Common myeloid progenitor, CD34-positive (primary cell): Measurements from ENCODE around the gene LRP1B.

Source experiments
- CTCF ChIA-PET: fragments of 350-600 bp; sonication (Branson Sonifier 250); formaldehyde crosslinking; loops from one replicate; lab custom pipeline; 2021; ENCODE audit warnings: antibody characterized with exemption; lab: Charles Lee
- POLR2A ChIA-PET: fragments of 350-600 bp; sonication (Branson Sonifier 250); formaldehyde crosslinking; loops from one replicate; lab custom pipeline; 2021; ENCODE audit warnings: antibody characterized with exemption; lab: Charles Lee
- DNase-seq, 3 donors: peaks; one replicate each; pipeline versions ENCODE4 v3.0.0 to v3.0.0-alpha.2; 2013
- H3K27ac ChIP-seq, 2 experiments: 1 replicate in 1 of 2; 2 replicates in 1 of 2; pipeline ENCODE4 v1.7.0; 2013; ENCODE audit warnings: inconsistent platforms in 2 of 2, low read length in 2 of 2, mild to moderate bottlenecking in 2 of 2, low read depth in 1 of 2, moderate library complexity in 1 of 2; ENCODE audit not compliant: severe bottlenecking in 2 of 2, insufficient read depth in 1 of 2, poor library complexity in 1 of 2
- H3K27me3 ChIP-seq, 5 experiments: replicated peaks in 2 of 5; 1 replicate in 3 of 5; 2 replicates in 2 of 5; pipeline versions ENCODE4 v1.6.1 to v1.7.0; 2013; ENCODE audit warnings: low read length in 4 of 5, mild to moderate bottlenecking in 2 of 5, moderate library complexity in 2 of 5, inconsistent platforms in 1 of 5; ENCODE audit not compliant: insufficient read depth in 5 of 5, control insufficient read depth in 4 of 5
- H3K36me3 ChIP-seq, 4 experiments: 1 replicate in 2 of 4; 2 replicates in 2 of 4; pipeline versions ENCODE4 v1.6.1 to v1.7.0; 2013; ENCODE audit warnings: low read length in 3 of 4, control low read depth in 1 of 4, mild to moderate bottlenecking in 1 of 4; ENCODE audit not compliant: control insufficient read depth in 4 of 4, insufficient read depth in 4 of 4
- H3K4me1 ChIP-seq, 4 experiments: 1 replicate in 3 of 4; 2 replicates in 1 of 4; pipeline versions ENCODE4 v1.6.1 to v1.7.1; 2013; ENCODE audit warnings: low read length in 3 of 4, mild to moderate bottlenecking in 3 of 4, control low read depth in 1 of 4, inconsistent platforms in 1 of 4, moderate library complexity in 1 of 4; ENCODE audit not compliant: control insufficient read depth in 4 of 4, insufficient read depth in 4 of 4; ENCODE audit errors: control extremely low read depth in 1 of 4
- H3K4me3 ChIP-seq, 7 experiments: 1 replicate in 4 of 7; 2 replicates in 3 of 7; pipeline versions ENCODE4 v1.5.1 to v1.7.0; 2013; ENCODE audit warnings: mild to moderate bottlenecking in 7 of 7, low read length in 6 of 7, moderate library complexity in 6 of 7, inconsistent platforms in 2 of 7, low read depth in 2 of 7, control low read depth in 1 of 7; ENCODE audit not compliant: insufficient read depth in 4 of 7, control insufficient read depth in 1 of 7; ENCODE audit errors: extremely low read depth in 1 of 7
- H3K9me3 ChIP-seq, 5 experiments: 1 replicate in 4 of 5; 2 replicates in 1 of 5; pipeline versions ENCODE4 v1.6.1 to v1.7.1; 2013; ENCODE audit warnings: low read length in 4 of 5, mild to moderate bottlenecking in 2 of 5, inconsistent platforms in 1 of 5, low read depth in 1 of 5, moderate library complexity in 1 of 5; ENCODE audit not compliant: control insufficient read depth in 4 of 5, insufficient read depth in 2 of 5; ENCODE audit errors: control extremely low read depth in 1 of 5
- WGBS: methylation state at CpG from one replicate; pipeline ENCODE4 v1.1.5; 2013; ENCODE audit not compliant: insufficient coverage; 5-methylcytosine and 5-hydroxymethylcytosine counted together

Gene LRP1B

GRCh38 chr2:142112757-142113221 is 18.0 kb downstream of the LRP1B start:
- Histone ChIP-seq H3K27me3 (peaks cover 0 to 3% (median 0%) of the 10 kb centered on the region in 5 experiments), H3K36me3 (no peaks in the 10 kb centered on the region), H3K9me3 (no peaks in the 10 kb centered on the region), H3K4me3 (no peak overlapping the region), H3K4me1 (no peaks in the 10 kb centered on the region), H3K27ac (no peak overlapping the region)
- CTCF ChIA-PET, result no interaction called here
- DNase-seq, result no peak
- POLR2A ChIA-PET, result no interaction called here

GRCh38 chr2:142104134-142104758 is 26.6 kb downstream of the LRP1B start:
- H3K4me1 ChIP-seq, result no peaks in the 10 kb centered on the region
- no peak overlapping the region for H3K4me3 ChIP-seq
- no peak overlapping the region for H3K27ac ChIP-seq
- 100% methylated on average over 1 of the region's 2 CpGs for WGBS
- no peaks in the 10 kb centered on the region for H3K9me3 ChIP-seq
- CTCF ChIA-PET, result no interaction called here
- POLR2A ChIA-PET, result no interaction called here
- DNase-seq, result no peak
- H3K36me3 ChIP-seq, result no peaks in the 10 kb centered on the region
- H3K27me3 ChIP-seq, result peaks cover 0 to 2% (median 0%) of the 10 kb centered on the region in 5 experiments

GRCh38 chr2:142100970-142101369 is 29.8 kb downstream of the LRP1B start:
- H3K4me1 ChIP-seq, result no peaks in the 10 kb centered on the region
- no peak overlapping the region for H3K27ac ChIP-seq
- no peak overlapping the region for H3K4me3 ChIP-seq
- no peak for DNase-seq
- WGBS, result no CpG with 5 or more reads among the region's 1 CpG
- H3K9me3 ChIP-seq, result no peaks in the 10 kb centered on the region
- no peaks in the 10 kb centered on the region for H3K36me3 ChIP-seq
- ChIA-PET POLR2A (no interaction called here), CTCF (no interaction called here)
- peaks cover 0 to 2% (median 0%) of the 10 kb centered on the region in 5 experiments for H3K27me3 ChIP-seq

GRCh38 chr2:142100139-142100873 is 30.5 kb downstream of the LRP1B start:
- WGBS, result 100% methylated on average over 2 of the region's 4 CpGs
- H3K9me3 ChIP-seq, result no peaks in the 10 kb centered on the region
- no peak overlapping the region for H3K4me3 ChIP-seq
- ChIA-PET CTCF (no interaction called here), POLR2A (no interaction called here)
- H3K27me3 ChIP-seq, result peaks cover 0 to 2% (median 0%) of the 10 kb centered on the region in 5 experiments
- no peak overlapping the region for H3K27ac ChIP-seq
- no peaks in the 10 kb centered on the region for H3K36me3 ChIP-seq
- H3K4me1 ChIP-seq, result no peaks in the 10 kb centered on the region
- DNase-seq, result no peak

- ChIA-PET CTCF (no interaction called here), POLR2A (no interaction called here)
- no peak for DNase-seq
- Histone ChIP-seq H3K27ac (no peak overlapping the region), H3K4me1 (no peaks in the 10 kb centered on the region), H3K4me3 (no peak overlapping the region), H3K36me3 (no peaks in the 10 kb centered on the region), H3K27me3 (peaks cover 0 to 2% (median 0%) of the 10 kb centered on the region in 5 experiments), H3K9me3 (no peaks in the 10 kb centered on the region)
- WGBS, result no CpG with 5 or more reads among the region's 3 CpGs
Measured at GRCh38 chr2:142097711-142098110, 33.1 kb downstream of the LRP1B start.

GRCh38 chr2:142095647-142096046 is 35.2 kb downstream of the LRP1B start:
- no peak overlapping the region for H3K4me3 ChIP-seq
- POLR2A ChIA-PET, result no interaction called here

GRCh38 chr2:142094233-142094632 is 36.6 kb downstream of the LRP1B start:
- no peaks in the 10 kb centered on the region for H3K9me3 ChIP-seq
- CTCF ChIA-PET, result no interaction called here
- no peaks in the 10 kb centered on the region for H3K36me3 ChIP-seq
- H3K27ac ChIP-seq, result no peak overlapping the region
- DNase-seq, result no peak
- H3K4me1 ChIP-seq, result no peaks in the 10 kb centered on the region
- H3K27me3 ChIP-seq, result no peaks in the 10 kb centered on the region
- POLR2A ChIA-PET, result no interaction called here
- no peak overlapping the region for H3K4me3 ChIP-seq
- 100% methylated on average over 1 of the region's 2 CpGs for WGBS

More at GRCh38 chr2:142095647-142096046, 35.2 kb downstream of the LRP1B start:
- CTCF ChIA-PET, result no interaction called here
- no peak for DNase-seq
- Histone ChIP-seq H3K9me3 (no peaks in the 10 kb centered on the region), H3K4me1 (no peaks in the 10 kb centered on the region), H3K36me3 (no peaks in the 10 kb centered on the region), H3K27me3 (no peaks in the 10 kb centered on the region), H3K27ac (no peak overlapping the region)
- WGBS, result 93% methylated on average over 2 of the region's 2 CpGs
